ENCODE results near the gene SETD1A.

DNA sequence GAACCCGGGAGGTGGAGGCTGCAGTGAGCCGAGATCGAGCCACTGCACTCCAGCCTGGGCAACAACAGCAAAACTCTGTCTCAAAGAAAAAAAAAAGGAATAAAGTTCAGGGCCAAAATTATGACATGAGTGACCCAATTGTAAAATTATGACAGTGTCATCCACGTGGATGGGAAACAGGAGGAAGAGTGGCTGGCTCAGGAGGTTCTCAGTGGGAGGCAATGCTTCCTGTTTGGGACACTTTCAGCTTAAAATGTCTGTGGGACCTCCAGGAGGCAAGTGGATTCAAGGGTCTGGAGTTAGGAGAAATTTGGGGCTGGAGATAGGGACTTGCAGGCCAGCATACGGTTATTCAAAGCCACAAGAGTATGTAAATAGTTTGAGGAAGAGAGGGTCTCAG lies 67.8 kb downstream of the SETD1A start:
- TF ChIP-seq POLR2A (IDR thresholded peaks at IDR 0.05), result no peak
- TF ChIP-seq, protein P1, sequence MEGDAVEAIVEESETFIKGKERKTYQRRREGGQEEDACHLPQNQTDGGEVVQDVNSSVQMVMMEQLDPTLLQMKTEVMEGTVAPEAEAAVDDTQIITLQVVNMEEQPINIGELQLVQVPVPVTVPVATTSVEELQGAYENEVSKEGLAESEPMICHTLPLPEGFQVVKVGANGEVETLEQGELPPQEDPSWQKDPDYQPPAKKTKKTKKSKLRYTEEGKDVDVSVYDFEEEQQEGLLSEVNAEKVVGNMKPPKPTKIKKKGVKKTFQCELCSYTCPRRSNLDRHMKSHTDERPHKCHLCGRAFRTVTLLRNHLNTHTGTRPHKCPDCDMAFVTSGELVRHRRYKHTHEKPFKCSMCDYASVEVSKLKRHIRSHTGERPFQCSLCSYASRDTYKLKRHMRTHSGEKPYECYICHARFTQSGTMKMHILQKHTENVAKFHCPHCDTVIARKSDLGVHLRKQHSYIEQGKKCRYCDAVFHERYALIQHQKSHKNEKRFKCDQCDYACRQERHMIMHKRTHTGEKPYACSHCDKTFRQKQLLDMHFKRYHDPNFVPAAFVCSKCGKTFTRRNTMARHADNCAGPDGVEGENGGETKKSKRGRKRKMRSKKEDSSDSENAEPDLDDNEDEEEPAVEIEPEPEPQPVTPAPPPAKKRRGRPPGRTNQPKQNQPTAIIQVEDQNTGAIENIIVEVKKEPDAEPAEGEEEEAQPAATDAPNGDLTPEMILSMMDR (IDR thresholded peaks at IDR 0.05), result no peak
